D721Med (cell line): ENCODE results near the gene ACTL7A.

Experiments
- DNase-seq: peaks from one replicate; pipeline ENCODE4 v3.0.0; 2011; ENCODE audit warnings: low spot score; ENCODE audit not compliant: insufficient read length
- FAIRE-seq: peaks from 2 replicates; lab custom pipeline; 2011; peaks lifted over from hg19 to GRCh38; lab: Jason Lieb, UNC
- TF ChIP-seq, protein P1 (sequence below): IDR thresholded peaks from 2 replicates; pipeline ENCODE4 v1.5.1; 2012; ENCODE audit warnings: mild to moderate bottlenecking, control low read depth; ENCODE audit not compliant: insufficient read depth; ENCODE audit errors: missing control alignments

ACTL7A gene

DNA sequence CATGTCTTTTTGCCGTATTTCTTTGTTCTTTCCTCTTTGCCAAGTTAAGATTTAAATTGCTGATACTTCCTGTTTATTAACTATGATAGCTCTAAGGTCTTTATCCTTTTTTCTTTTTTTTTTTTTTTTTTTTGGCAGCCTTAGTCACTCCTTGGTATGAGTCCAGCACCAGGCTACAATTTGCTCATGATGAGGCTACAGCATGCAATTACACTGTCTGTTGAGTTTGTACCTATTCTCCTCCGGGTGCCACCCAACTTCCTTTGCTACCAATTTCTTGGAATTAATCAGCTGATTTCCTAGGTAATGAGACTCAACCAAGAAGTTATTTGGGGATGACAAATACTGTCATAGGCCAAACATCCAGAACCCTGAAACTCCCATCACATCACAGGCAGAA lies 31.8 kb upstream of the ACTL7A start:
- FAIRE-seq = no peak
- TF ChIP-seq, protein P1, sequence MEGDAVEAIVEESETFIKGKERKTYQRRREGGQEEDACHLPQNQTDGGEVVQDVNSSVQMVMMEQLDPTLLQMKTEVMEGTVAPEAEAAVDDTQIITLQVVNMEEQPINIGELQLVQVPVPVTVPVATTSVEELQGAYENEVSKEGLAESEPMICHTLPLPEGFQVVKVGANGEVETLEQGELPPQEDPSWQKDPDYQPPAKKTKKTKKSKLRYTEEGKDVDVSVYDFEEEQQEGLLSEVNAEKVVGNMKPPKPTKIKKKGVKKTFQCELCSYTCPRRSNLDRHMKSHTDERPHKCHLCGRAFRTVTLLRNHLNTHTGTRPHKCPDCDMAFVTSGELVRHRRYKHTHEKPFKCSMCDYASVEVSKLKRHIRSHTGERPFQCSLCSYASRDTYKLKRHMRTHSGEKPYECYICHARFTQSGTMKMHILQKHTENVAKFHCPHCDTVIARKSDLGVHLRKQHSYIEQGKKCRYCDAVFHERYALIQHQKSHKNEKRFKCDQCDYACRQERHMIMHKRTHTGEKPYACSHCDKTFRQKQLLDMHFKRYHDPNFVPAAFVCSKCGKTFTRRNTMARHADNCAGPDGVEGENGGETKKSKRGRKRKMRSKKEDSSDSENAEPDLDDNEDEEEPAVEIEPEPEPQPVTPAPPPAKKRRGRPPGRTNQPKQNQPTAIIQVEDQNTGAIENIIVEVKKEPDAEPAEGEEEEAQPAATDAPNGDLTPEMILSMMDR = no peak
- DNase-seq = no peak

DNA sequence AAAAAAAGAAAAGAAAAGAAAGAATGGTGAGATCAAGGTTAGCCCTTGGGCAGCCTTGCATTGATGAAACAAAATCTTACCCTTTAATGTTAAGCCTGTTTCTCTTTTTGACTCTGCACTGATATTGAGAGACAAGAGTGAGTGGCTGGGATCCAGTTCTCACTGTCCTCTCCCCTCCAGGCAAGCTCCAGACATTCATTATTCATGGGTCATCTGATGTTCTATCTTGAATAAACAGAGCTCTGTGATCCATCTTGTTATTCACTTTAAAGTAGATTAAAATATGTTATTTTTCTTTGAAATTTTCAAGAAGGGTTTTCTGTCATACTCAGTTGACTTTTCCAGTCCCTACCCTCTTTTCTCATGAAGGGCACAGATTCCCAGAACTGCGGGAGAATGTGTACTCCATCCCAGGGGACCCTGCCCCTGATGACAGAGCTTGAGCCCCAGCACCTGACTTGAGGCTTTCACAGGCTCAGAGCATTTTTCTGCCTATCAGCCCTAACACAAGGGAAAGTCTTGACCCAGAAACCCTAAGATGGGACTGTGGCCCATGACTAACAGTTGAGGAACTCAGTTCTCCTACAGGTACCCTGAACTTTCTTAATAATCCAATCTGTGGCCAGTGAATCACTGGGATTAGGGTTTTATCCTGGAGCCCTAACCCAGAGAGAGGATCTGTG lies 30.4 kb upstream of the ACTL7A start:
- DNase-seq = no peak
- no peak for FAIRE-seq
- TF ChIP-seq, protein P1 = no peak

DNA sequence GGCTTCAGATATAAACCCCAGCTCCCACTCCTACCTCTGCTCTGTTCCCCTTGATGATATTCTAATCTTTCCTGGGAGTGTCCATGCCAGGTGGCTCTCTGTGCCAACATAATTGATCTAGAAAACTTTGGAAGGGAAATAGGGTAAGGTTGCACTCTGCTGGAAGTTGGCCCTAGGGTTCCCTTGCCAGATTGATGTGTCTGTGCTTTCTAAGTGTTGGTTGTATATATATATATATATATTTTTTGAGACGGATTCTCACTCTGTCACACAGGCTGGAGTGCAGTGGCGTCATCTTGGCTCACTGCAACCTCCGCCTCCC lies 29.9 kb upstream of the ACTL7A start:
- no peak for FAIRE-seq
- TF ChIP-seq, protein P1 = no peak

DNA sequence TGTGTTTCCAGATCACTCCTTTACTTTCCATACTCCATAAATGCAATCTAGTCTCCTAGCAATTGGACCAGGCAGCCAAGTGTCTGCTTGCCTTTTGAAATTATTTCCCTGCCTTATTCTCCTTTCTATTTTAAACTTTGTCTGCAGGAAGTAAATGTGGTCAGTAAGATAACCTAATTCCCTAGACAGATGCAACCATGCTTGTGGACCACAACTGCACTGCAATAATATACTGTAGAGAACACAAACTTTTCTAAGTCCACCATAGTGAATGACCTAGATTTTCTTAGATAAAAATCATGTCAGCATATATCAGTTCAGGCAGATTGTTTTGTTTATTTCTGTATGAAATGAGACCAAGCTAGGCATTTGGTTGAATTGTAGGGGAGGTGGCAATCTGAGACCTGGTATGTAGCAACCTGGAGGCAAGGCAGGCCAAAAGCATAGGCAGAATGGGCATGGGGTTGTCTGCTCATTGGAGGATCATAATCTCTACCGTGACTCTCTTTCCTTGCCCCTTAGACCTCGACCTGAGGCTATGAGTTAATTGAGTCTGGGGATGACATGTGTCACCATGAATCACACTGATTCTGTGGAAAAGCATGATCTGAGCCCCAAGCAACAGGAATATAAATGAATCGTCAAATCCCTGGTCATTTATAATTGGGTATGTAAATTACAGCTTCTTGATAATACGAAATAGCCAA lies 27.0 kb upstream of the ACTL7A start:
- DNase-seq = no peak
- FAIRE-seq = no peak
- TF ChIP-seq, protein P1 = no peak

More for the DNA sequence above, 29.9 kb upstream of the ACTL7A start:
- no peak for DNase-seq

DNA sequence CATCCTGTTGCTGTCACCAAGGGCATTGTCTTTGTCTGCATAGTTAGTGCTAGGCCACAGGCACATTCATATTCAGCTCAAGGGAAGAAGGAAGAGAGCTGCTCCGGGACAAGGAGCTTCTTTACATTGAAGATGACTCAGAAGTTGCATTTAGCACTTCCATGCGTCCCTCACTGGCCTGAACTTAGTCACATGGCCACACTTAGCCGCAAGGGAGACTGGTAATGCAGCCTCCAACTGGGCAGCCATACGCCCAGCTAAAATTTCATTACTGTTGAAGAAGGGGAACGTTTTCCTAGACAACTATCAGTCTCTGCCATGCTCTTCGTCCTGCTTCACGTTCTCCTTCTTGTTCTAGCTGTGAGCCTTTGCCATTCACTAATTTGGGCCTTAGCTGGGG lies 26.2 kb upstream of the ACTL7A start:
- FAIRE-seq (no peak), DNase-seq (no peak)
- TF ChIP-seq, protein P1 = no peak

DNA sequence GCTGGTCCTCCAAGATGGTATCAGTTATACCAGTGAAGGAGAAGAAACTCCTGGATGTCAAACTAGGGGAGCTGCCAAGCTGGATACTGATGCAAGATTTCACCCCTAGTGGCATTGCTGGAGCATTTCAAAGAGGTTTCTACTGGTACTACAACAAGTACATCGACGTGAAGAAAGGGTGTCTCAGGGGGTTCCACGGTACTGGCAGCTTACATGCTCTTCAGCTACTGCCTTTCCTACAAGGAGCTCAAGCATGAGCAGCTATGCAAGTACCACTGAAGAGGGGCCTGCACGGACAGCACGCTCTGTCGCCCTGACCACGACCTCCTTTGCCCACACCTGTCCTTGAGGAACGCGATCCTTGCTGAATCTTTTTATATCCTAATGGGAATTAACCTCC lies 25.7 kb upstream of the ACTL7A start:
- FAIRE-seq (no peak), DNase-seq (no peak)
- TF ChIP-seq, protein P1 = no peak

DNA sequence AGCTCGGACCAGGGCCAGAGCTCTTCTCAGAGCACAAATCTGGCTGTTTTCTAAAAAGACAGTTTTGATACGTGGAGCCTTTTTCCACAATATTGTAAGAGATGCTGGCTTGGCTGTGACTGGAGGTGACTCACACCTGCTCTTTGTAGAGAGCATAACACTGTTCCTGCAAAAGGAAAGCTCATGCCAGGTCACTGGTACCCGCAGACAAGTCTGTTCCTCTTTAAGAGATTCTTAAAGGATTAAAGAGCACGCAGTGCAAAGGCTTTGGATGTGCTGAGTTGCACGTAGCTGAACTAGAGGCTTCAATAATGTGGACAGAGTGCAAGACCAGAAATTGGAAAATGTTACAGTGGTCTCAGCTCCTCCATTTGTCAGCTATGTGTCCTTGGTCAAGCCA lies 25.3 kb upstream of the ACTL7A start:
- FAIRE-seq (no peak), DNase-seq (no peak)
- TF ChIP-seq, protein P1 = no peak
